ENCODE measurements around the gene PPP3CA. TPM values are rescaled to one million over a fixed set of nuclear protein-coding genes. Genes with fewer than 3 reads are reported as not detected.

Gene PPP3CA
- total and polyA plus RNA-seq, 2 donors (not counting 1 experiment from before 2014, with no cell fraction given), result 66.4 to 79.3 TPM

- peaks cover 35% of the 10 kb centered on the region for H3K79me2 ChIP-seq (ENCODE audit: control insufficient read depth, insufficient read depth, low read length)
- no peaks in the 10 kb centered on the region for H3K36me3 ChIP-seq (ENCODE audit: control insufficient read depth, insufficient read depth, low read length)
- H3K4me2 ChIP-seq (ENCODE audit: extremely low read depth, insufficient read depth, low read length), result peak overlapping the region; percentile 94
- TF ChIP-seq EZH2 (IDR thresholded peaks at IDR 0.05; ENCODE audit: low read length, missing control alignments), result no peak
- no peak for TF ChIP-seq CTCF (conservative IDR thresholded peaks at IDR 0.05 in 1 of 2, IDR thresholded peaks at IDR 0.05 in 1 of 2; ENCODE audit: low read depth in 1 of 2, low read length in 2 of 2)
- DNase-seq (ENCODE audit: low read depth in 2 of 2), result peak; percentile 96 to 97
- peak overlapping the region; percentile 95 for H2AFZ ChIP-seq (ENCODE audit: low read length)
- H3K9ac ChIP-seq (ENCODE audit: insufficient read depth, low read length), result peak overlapping the region; percentile 84
- H3K9me3 ChIP-seq (ENCODE audit: control insufficient read depth, insufficient read depth, low read depth, low read length), result no peaks in the 10 kb centered on the region
- peaks cover 3% of the 10 kb centered on the region for H4K20me1 ChIP-seq (ENCODE audit: control insufficient read depth, extremely low read depth, insufficient read depth, low read length)
- H3K4me3 ChIP-seq (replicated peaks in 1 of 4; ENCODE audit: control extremely low read depth in 1 of 4, insufficient read depth in 1 of 4, low read depth in 3 of 4, low read length in 4 of 4), result peak overlapping the region; percentile 69 to 96 (median 88)
- peaks cover 5% of the 10 kb centered on the region for H3K4me1 ChIP-seq (ENCODE audit: control insufficient read depth, extremely low read depth, insufficient read depth, low read length)
- peak overlapping the region; percentile 96 for H3K27ac ChIP-seq (ENCODE audit: insufficient read depth, low read length)
- no peaks in the 10 kb centered on the region for H3K27me3 ChIP-seq (ENCODE audit: control insufficient read depth, insufficient read depth, low read length)
These were observed 436 bp upstream of the PPP3CA start for GRCh38 chr4:101347557-101348366.

GRCh38 chr4:101346351-101347266 lies 717 bp downstream of the PPP3CA start:
- TF ChIP-seq CTCF (conservative IDR thresholded peaks at IDR 0.05 in 1 of 2, IDR thresholded peaks at IDR 0.05 in 1 of 2; ENCODE audit: low read depth in 1 of 2, low read length in 2 of 2) (no peak), EZH2 (IDR thresholded peaks at IDR 0.05; ENCODE audit: low read length, missing control alignments) (no peak)
- Histone ChIP-seq H3K4me3 (replicated peaks in 1 of 4; ENCODE audit: control extremely low read depth in 1 of 4, insufficient read depth in 1 of 4, low read depth in 3 of 4, low read length in 4 of 4) (peak overlapping the region; percentile 56 to 78 (median 73)), H3K4me1 (ENCODE audit: control insufficient read depth, extremely low read depth, insufficient read depth, low read length) (peaks cover 5% of the 10 kb centered on the region), H3K9ac (ENCODE audit: insufficient read depth, low read length) (peak overlapping the region; percentile 84), H3K27ac (ENCODE audit: insufficient read depth, low read length) (peak overlapping the region; percentile 53), H4K20me1 (ENCODE audit: control insufficient read depth, extremely low read depth, insufficient read depth, low read length) (peaks cover 3% of the 10 kb centered on the region), H3K27me3 (ENCODE audit: control insufficient read depth, insufficient read depth, low read length) (no peaks in the 10 kb centered on the region), H2AFZ (ENCODE audit: low read length) (peak overlapping the region; percentile 57), H3K36me3 (ENCODE audit: control insufficient read depth, insufficient read depth, low read length) (no peaks in the 10 kb centered on the region), H3K4me2 (ENCODE audit: extremely low read depth, insufficient read depth, low read length) (peak overlapping the region; percentile 20), H3K79me2 (ENCODE audit: control insufficient read depth, insufficient read depth, low read length) (peaks cover 46% of the 10 kb centered on the region), H3K9me3 (ENCODE audit: control insufficient read depth, insufficient read depth, low read depth, low read length) (no peaks in the 10 kb centered on the region)
- DNase-seq (ENCODE audit: low read depth in 2 of 2), result peak; percentile 64 to 66
